Measurements from ENCODE around the gene PTGER1.
"Not testable (repeated sequence)": the region's sequence is repeated elsewhere in the genome, so short reads cannot be mapped to it uniquely, and the experiment has no call there.

PTGER1 gene

GRCh38 chr19:14504575-14504974 is 29.4 kb upstream of the PTGER1 start:
- DNase-seq; in situ Hi-C loops (cut with MboI; ENCODE audit: low pct_unique_long_range_greater_than_20kb, low sequenced_read_pairs): not testable (repeated sequence)

- in situ Hi-C loops (cut with MboI; ENCODE audit: low pct_unique_long_range_greater_than_20kb, low sequenced_read_pairs), result no loop called here
- DNase-seq, result no peak
Measured at GRCh38 chr19:14503285-14503684, 28.1 kb upstream of the PTGER1 start.

GRCh38 chr19:14502334-14503092 is 27.4 kb upstream of the PTGER1 start:
- in situ Hi-C loops (cut with MboI; ENCODE audit: low pct_unique_long_range_greater_than_20kb, low sequenced_read_pairs), result no loop called here
- DNase-seq, result no peak

- in situ Hi-C loops (cut with MboI; ENCODE audit: low pct_unique_long_range_greater_than_20kb, low sequenced_read_pairs), result no loop called here
- DNase-seq, result no peak
Measured at GRCh38 chr19:14497228-14497921, 22.2 kb upstream of the PTGER1 start.

- DNase-seq, result no peak
- in situ Hi-C loops (cut with MboI; ENCODE audit: low pct_unique_long_range_greater_than_20kb, low sequenced_read_pairs), result no loop called here
Measured at GRCh38 chr19:14496834-14497227, 21.7 kb upstream of the PTGER1 start.

- peak; percentile 96 for DNase-seq
- in situ Hi-C loops (cut with MboI; ENCODE audit: low pct_unique_long_range_greater_than_20kb, low sequenced_read_pairs), result no loop called here
Measured at GRCh38 chr19:14496029-14496833, 21.1 kb upstream of the PTGER1 start, which contains the start of gene GIPC1. Gene GIPC1 (minus strand): TSS chr19:14496127. CDS start chr19:14482976, 13,151 bp downstream.

- DNase-seq, result no peak
- in situ Hi-C loops (cut with MboI; ENCODE audit: low pct_unique_long_range_greater_than_20kb, low sequenced_read_pairs), result no loop called here
Measured at GRCh38 chr19:14495672-14496028, 20.5 kb upstream of the PTGER1 start.

GRCh38 chr19:14494910-14495671 is 19.9 kb upstream of the PTGER1 start:
- in situ Hi-C loops (cut with MboI; ENCODE audit: low pct_unique_long_range_greater_than_20kb, low sequenced_read_pairs), result no loop called here
- no peak for DNase-seq

- no peak for DNase-seq
- in situ Hi-C loops (cut with MboI; ENCODE audit: low pct_unique_long_range_greater_than_20kb, low sequenced_read_pairs), result no loop called here
Measured at GRCh38 chr19:14494411-14494810, 19.3 kb upstream of the PTGER1 start.

GRCh38 chr19:14492756-14493337 is 17.7 kb upstream of the PTGER1 start:
- DNase-seq, result no peak
- in situ Hi-C loops (cut with MboI; ENCODE audit: low pct_unique_long_range_greater_than_20kb, low sequenced_read_pairs), result no loop called here

GRCh38 chr19:14487370-14488125 is 12.4 kb upstream of the PTGER1 start:
- in situ Hi-C loops (cut with MboI; ENCODE audit: low pct_unique_long_range_greater_than_20kb, low sequenced_read_pairs), result no loop called here
- no peak for DNase-seq

- in situ Hi-C loops (cut with MboI; ENCODE audit: low pct_unique_long_range_greater_than_20kb, low sequenced_read_pairs), result no loop called here
- no peak for DNase-seq
Measured at GRCh38 chr19:14482172-14482941, 7.2 kb upstream of the PTGER1 start.

GRCh38 chr19:14480700-14481079 is 5.5 kb upstream of the PTGER1 start:
- in situ Hi-C loops (cut with MboI; ENCODE audit: low pct_unique_long_range_greater_than_20kb, low sequenced_read_pairs), result no loop called here
- DNase-seq, result no peak

GRCh38 chr19:14479975-14480699 is 5.0 kb upstream of the PTGER1 start:
- in situ Hi-C loops (cut with MboI; ENCODE audit: low pct_unique_long_range_greater_than_20kb, low sequenced_read_pairs), result no loop called here

GRCh38 chr19:14479309-14479974 is 4.3 kb upstream of the PTGER1 start:
- no peak for DNase-seq
- in situ Hi-C loops (cut with MboI; ENCODE audit: low pct_unique_long_range_greater_than_20kb, low sequenced_read_pairs), result no loop called here

More at GRCh38 chr19:14479975-14480699, 5.0 kb upstream of the PTGER1 start:
- DNase-seq, result peak; percentile 79

GRCh38 chr19:14478113-14478545 is 3.0 kb upstream of the PTGER1 start:
- in situ Hi-C loops (cut with MboI; ENCODE audit: low pct_unique_long_range_greater_than_20kb, low sequenced_read_pairs), result no loop called here
- no peak for DNase-seq

All from KBM-7 (cell line).